Liver (tissue), 9 donors: ENCODE measurements around the gene MLF1. TPM values are rescaled to one million over a fixed set of nuclear protein-coding genes. Genes with fewer than 3 reads are reported as not detected.
"Not testable (repeated sequence)": the region's sequence is repeated elsewhere in the genome, so short reads cannot be mapped to it uniquely, and the experiment has no call there.

Source experiments
- DNase-seq: peaks from one replicate; pipeline ENCODE4 v3.0.0-alpha.2; 2017; ENCODE audit warnings: low spot score
- H3K27ac ChIP-seq, 2 donors: one replicate each; pipeline ENCODE4 v1.7.0; 2013; ENCODE audit warnings: inconsistent platforms in 2 of 2, low read length in 2 of 2, control low read depth in 1 of 2, low read depth in 1 of 2, mild to moderate bottlenecking in 1 of 2
- H3K27me3 ChIP-seq, 4 donors: one replicate each; pipeline versions ENCODE4 v1.6.1 to v1.7.0; 2013; ENCODE audit warnings: low read length in 3 of 4, inconsistent platforms in 1 of 4, mild to moderate bottlenecking in 1 of 4, moderate library complexity in 1 of 4; ENCODE audit not compliant: control insufficient read depth in 4 of 4, insufficient read depth in 4 of 4
- H3K36me3 ChIP-seq, 4 donors: one replicate each; pipeline versions ENCODE4 v1.6.1 to v1.7.0; 2013; ENCODE audit warnings: low read length in 3 of 4, mild to moderate bottlenecking in 3 of 4, low read depth in 1 of 4, moderate library complexity in 1 of 4; ENCODE audit not compliant: control insufficient read depth in 4 of 4, insufficient read depth in 3 of 4
- H3K4me1 ChIP-seq, 4 donors: one replicate each; pipeline versions ENCODE4 v1.6.1 to v1.7.0; 2013; ENCODE audit warnings: low read length in 3 of 4, mild to moderate bottlenecking in 3 of 4, moderate library complexity in 1 of 4; ENCODE audit not compliant: control insufficient read depth in 4 of 4, insufficient read depth in 4 of 4
- H3K4me3 ChIP-seq, 3 donors: one replicate each; pipeline versions ENCODE4 v1.6.1 to v1.7.0; 2013; ENCODE audit warnings: low read length in 3 of 3, control low read depth in 1 of 3, low read depth in 1 of 3, mild to moderate bottlenecking in 1 of 3
- H3K9ac ChIP-seq, 2 donors: one replicate each; pipeline ENCODE4 v1.7.0; 2013; ENCODE audit warnings: low read length in 2 of 2, mild to moderate bottlenecking in 2 of 2, moderate library complexity in 2 of 2, control low read depth in 1 of 2, low read depth in 1 of 2
- H3K9me3 ChIP-seq, 4 donors: one replicate each; pipeline versions ENCODE4 v1.6.1 to v1.7.0; 2013; ENCODE audit warnings: low read length in 3 of 4; ENCODE audit not compliant: control insufficient read depth in 4 of 4
- ATF3 ChIP-seq: IDR thresholded peaks from 2 replicates; pipeline ENCODE4 v1.6.1; 2016; ENCODE audit warnings: antibody characterized with exemption
- EGR1 ChIP-seq, 2 donors: IDR thresholded peaks; 2 replicates each; pipeline ENCODE4 v1.6.1; 2016 to 2018; ENCODE audit warnings: antibody characterized with exemption in 2 of 2, low read depth in 2 of 2
- FOXA2 ChIP-seq: IDR thresholded peaks from 2 replicates; pipeline ENCODE4 v1.6.1; 2016; ENCODE audit warnings: antibody characterized with exemption
- GABPA ChIP-seq, 2 donors: IDR thresholded peaks in 1 of 2; conservative IDR thresholded peaks in 1 of 2; 2 replicates each; pipeline ENCODE4 v1.6.1; 2016; ENCODE audit warnings: antibody characterized with exemption in 2 of 2, mild to moderate bottlenecking in 1 of 2, moderate library complexity in 1 of 2
- HNF4A ChIP-seq, 2 donors: conservative IDR thresholded peaks; 2 replicates each; pipeline ENCODE4 v1.6.1; 2016; ENCODE audit warnings: antibody characterized with exemption in 2 of 2, mild to moderate bottlenecking in 2 of 2
- SP1 ChIP-seq: IDR thresholded peaks from 2 replicates; pipeline ENCODE4 v1.6.1; 2018; ENCODE audit warnings: antibody characterized with exemption, mild to moderate bottlenecking
- TAF1 ChIP-seq: conservative IDR thresholded peaks from 2 replicates; pipeline ENCODE4 v1.6.1; 2016; ENCODE audit warnings: antibody characterized with exemption, mild to moderate bottlenecking
- YY1 ChIP-seq: IDR thresholded peaks from 2 replicates; pipeline ENCODE4 v1.6.1; 2016; ENCODE audit warnings: antibody characterized with exemption, mild to moderate bottlenecking
- WGBS: extraction: QIAGEN DNeasy Blood & Tissue Kit; methylation state at CpG from one replicate; pipeline ENCODE4 v1.1.7; 2013; 5-methylcytosine and 5-hydroxymethylcytosine counted together
- polyA plus RNA-seq, 2 donors: library from polyadenylated mRNA; stranded (reverse) in 1 of 2; unstranded in 1 of 2; fragments of 200-250 nt in 1 of 2; fragments of >200 nt in 1 of 2; fragmentation: Nextera tagmentation in 1 of 2; extraction: Ambion mirVana in 1 of 2; gene quantifications; one replicate each; pipeline versions ENCODE4 v1.2.1 to v1.2.3, GENCODE V29; 2013 to 2015
- total RNA-seq, 2 donors: library from RNA; depleted of rRNA; stranded (reverse); fragments of >200 nt; gene quantifications; one replicate each; pipeline ENCODE4 v1.2.3, GENCODE V29; 2014
- TF ChIP-seq, protein P1 (sequence below): fragments of 150-350 bp; IDR thresholded peaks from 2 replicates; pipeline ENCODE4 v1.5.1; 2017; ENCODE audit warnings: improper control_type of control experiment, low read depth, low read length; ENCODE audit not compliant: missing input control
- TF ChIP-seq, protein P2 (sequence below): IDR thresholded peaks from 2 replicates; pipeline ENCODE4 v1.6.1; 2016; ENCODE audit warnings: antibody characterized with exemption, mild to moderate bottlenecking
- TF ChIP-seq, protein P3 (sequence below): IDR thresholded peaks from 2 replicates; pipeline ENCODE4 v1.6.1; 2016; ENCODE audit warnings: antibody characterized with exemption
- TF ChIP-seq, protein P4 (sequence below): IDR thresholded peaks from 2 replicates; pipeline ENCODE4 v1.6.1; 2016; ENCODE audit warnings: antibody characterized with exemption
- donor health status: healthy.
- donor health status: healthy.
- donor health status: healthy.
- donor health status: healthy.
- donor health status: healthy.

MLF1 gene
- total and polyA plus RNA-seq, 4 donors = 0.20 to 3.3 (median 0.45) TPM

GRCh38 chr3:158548691-158549090 lies 22.3 kb upstream of the MLF1 start:
- no peaks in the 10 kb centered on the region for H3K36me3 ChIP-seq
- no peak overlapping the region for H3K9ac ChIP-seq
- peaks cover 0 to 2% (median 0%) of the 10 kb centered on the region in 4 donors for H3K4me1 ChIP-seq
- TF ChIP-seq, protein P1, sequence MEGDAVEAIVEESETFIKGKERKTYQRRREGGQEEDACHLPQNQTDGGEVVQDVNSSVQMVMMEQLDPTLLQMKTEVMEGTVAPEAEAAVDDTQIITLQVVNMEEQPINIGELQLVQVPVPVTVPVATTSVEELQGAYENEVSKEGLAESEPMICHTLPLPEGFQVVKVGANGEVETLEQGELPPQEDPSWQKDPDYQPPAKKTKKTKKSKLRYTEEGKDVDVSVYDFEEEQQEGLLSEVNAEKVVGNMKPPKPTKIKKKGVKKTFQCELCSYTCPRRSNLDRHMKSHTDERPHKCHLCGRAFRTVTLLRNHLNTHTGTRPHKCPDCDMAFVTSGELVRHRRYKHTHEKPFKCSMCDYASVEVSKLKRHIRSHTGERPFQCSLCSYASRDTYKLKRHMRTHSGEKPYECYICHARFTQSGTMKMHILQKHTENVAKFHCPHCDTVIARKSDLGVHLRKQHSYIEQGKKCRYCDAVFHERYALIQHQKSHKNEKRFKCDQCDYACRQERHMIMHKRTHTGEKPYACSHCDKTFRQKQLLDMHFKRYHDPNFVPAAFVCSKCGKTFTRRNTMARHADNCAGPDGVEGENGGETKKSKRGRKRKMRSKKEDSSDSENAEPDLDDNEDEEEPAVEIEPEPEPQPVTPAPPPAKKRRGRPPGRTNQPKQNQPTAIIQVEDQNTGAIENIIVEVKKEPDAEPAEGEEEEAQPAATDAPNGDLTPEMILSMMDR = no peak
- TF ChIP-seq ATF3 = no peak
- TF ChIP-seq, protein P2, sequence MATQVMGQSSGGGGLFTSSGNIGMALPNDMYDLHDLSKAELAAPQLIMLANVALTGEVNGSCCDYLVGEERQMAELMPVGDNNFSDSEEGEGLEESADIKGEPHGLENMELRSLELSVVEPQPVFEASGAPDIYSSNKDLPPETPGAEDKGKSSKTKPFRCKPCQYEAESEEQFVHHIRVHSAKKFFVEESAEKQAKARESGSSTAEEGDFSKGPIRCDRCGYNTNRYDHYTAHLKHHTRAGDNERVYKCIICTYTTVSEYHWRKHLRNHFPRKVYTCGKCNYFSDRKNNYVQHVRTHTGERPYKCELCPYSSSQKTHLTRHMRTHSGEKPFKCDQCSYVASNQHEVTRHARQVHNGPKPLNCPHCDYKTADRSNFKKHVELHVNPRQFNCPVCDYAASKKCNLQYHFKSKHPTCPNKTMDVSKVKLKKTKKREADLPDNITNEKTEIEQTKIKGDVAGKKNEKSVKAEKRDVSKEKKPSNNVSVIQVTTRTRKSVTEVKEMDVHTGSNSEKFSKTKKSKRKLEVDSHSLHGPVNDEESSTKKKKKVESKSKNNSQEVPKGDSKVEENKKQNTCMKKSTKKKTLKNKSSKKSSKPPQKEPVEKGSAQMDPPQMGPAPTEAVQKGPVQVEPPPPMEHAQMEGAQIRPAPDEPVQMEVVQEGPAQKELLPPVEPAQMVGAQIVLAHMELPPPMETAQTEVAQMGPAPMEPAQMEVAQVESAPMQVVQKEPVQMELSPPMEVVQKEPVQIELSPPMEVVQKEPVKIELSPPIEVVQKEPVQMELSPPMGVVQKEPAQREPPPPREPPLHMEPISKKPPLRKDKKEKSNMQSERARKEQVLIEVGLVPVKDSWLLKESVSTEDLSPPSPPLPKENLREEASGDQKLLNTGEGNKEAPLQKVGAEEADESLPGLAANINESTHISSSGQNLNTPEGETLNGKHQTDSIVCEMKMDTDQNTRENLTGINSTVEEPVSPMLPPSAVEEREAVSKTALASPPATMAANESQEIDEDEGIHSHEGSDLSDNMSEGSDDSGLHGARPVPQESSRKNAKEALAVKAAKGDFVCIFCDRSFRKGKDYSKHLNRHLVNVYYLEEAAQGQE = no peak
- no peak for TF ChIP-seq EGR1 (IDR thresholded peaks at IDR 0.05; ENCODE audit: low read depth in 2 of 2)
- TF ChIP-seq FOXA2 = no peak
- no peak for TF ChIP-seq YY1
- no peak for TF ChIP-seq SP1
- TF ChIP-seq HNF4A (conservative IDR thresholded peaks at IDR 0.05) = no peak
- TF ChIP-seq TAF1 = no peak
- TF ChIP-seq, protein P3, sequence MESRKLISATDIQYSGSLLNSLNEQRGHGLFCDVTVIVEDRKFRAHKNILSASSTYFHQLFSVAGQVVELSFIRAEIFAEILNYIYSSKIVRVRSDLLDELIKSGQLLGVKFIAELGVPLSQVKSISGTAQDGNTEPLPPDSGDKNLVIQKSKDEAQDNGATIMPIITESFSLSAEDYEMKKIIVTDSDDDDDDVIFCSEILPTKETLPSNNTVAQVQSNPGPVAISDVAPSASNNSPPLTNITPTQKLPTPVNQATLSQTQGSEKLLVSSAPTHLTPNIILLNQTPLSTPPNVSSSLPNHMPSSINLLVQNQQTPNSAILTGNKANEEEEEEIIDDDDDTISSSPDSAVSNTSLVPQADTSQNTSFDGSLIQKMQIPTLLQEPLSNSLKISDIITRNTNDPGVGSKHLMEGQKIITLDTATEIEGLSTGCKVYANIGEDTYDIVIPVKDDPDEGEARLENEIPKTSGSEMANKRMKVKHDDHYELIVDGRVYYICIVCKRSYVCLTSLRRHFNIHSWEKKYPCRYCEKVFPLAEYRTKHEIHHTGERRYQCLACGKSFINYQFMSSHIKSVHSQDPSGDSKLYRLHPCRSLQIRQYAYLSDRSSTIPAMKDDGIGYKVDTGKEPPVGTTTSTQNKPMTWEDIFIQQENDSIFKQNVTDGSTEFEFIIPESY = no peak
- TF ChIP-seq, protein P4, sequence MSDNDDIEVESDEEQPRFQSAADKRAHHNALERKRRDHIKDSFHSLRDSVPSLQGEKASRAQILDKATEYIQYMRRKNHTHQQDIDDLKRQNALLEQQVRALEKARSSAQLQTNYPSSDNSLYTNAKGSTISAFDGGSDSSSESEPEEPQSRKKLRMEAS = no peak
- TF ChIP-seq GABPA (IDR thresholded peaks at IDR 0.05 in 1 of 2, conservative IDR thresholded peaks at IDR 0.05 in 1 of 2) = no peak
- H3K4me3 ChIP-seq = no peak overlapping the region
- DNase-seq = no peak
- no peaks in the 10 kb centered on the region for H3K9me3 ChIP-seq
- no peak overlapping the region for H3K27ac ChIP-seq
- WGBS = 88% methylated on average over 4 of the region's 4 CpGs
- no peaks in the 10 kb centered on the region for H3K27me3 ChIP-seq

DNA sequence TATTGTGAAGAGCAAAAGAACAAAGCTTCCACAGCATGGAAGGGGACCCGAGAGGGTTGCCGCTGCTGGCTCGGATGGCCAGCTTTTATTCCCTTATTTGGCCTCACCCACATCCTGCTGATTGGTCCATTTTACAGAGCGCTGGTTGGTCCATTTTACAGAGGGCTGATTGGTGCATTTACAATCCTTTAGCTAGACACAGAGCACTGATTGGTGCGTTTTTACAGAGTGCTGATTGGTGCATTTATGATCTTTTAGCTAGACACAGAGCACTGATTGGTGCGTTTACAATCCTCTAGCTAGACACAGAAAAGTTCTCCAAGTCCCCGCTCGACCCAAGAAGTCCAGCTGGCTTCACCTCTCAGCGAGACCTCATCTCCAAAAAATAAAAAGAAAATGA lies 21.1 kb upstream of the MLF1 start:
- H3K36me3 ChIP-seq, H3K4me3 ChIP-seq, DNase-seq, H3K4me1 ChIP-seq, H3K9me3 ChIP-seq, H3K27ac ChIP-seq, H3K9ac ChIP-seq, H3K27me3 ChIP-seq: not testable (repeated sequence)
- 97% methylated on average over 9 of the region's 9 CpGs for WGBS
